ENCODE data around the gene FAM170B. TPM values are rescaled to one million over a fixed set of nuclear protein-coding genes. Genes with fewer than 3 reads are reported as not detected.

FAM170B gene
- total and polyA plus RNA-seq, 9 donors = 0.09 to 0.16 TPM; not detected in 7

- DNase-seq = no peak
- 65% methylated on average over 2 of the region's 7 CpGs for WGBS (ENCODE audit: insufficient coverage)
- H3K27me3 ChIP-seq (ENCODE audit: control insufficient read depth, insufficient read depth, low read length) = no peaks in the 10 kb centered on the region
- H3K4me1 ChIP-seq (ENCODE audit: control insufficient read depth, insufficient read depth, low read length) = peaks cover 16% of the 10 kb centered on the region
- H3K9me3 ChIP-seq (replicated peaks; ENCODE audit: control insufficient read depth, low read depth, low read length) = no peaks in the 10 kb centered on the region
- H3K27ac ChIP-seq (ENCODE audit: low read length) = no peak overlapping the region
- H3K36me3 ChIP-seq (ENCODE audit: control insufficient read depth, insufficient read depth, low read length) = no peaks in the 10 kb centered on the region
- no peak overlapping the region for H3K4me3 ChIP-seq (ENCODE audit: low read length)
These were observed 9.6 kb downstream of the FAM170B start for GRCh38 chr10:49123981-49124950.

GRCh38 chr10:49120911-49121310 lies 12.9 kb downstream of the FAM170B start:
- no peaks in the 10 kb centered on the region for H3K36me3 ChIP-seq (ENCODE audit: control insufficient read depth, insufficient read depth, low read length)
- WGBS (ENCODE audit: insufficient coverage) = 50% methylated on average over 1 of the region's 3 CpGs
- H3K9me3 ChIP-seq (replicated peaks; ENCODE audit: control insufficient read depth, low read depth, low read length) = no peaks in the 10 kb centered on the region
- DNase-seq = no peak
- peaks cover 3% of the 10 kb centered on the region for H3K27me3 ChIP-seq (ENCODE audit: control insufficient read depth, insufficient read depth, low read length)
- H3K27ac ChIP-seq (ENCODE audit: low read length) = no peak overlapping the region
- peaks cover 19% of the 10 kb centered on the region for H3K4me1 ChIP-seq (ENCODE audit: control insufficient read depth, insufficient read depth, low read length)
- no peak overlapping the region for H3K4me3 ChIP-seq (ENCODE audit: low read length)

- no peak overlapping the region for H3K4me3 ChIP-seq (ENCODE audit: low read length)
- WGBS (ENCODE audit: insufficient coverage) = 29% methylated on average over 1 of the region's 3 CpGs
- H3K27ac ChIP-seq (ENCODE audit: low read length) = no peak overlapping the region
- H3K27me3 ChIP-seq (ENCODE audit: control insufficient read depth, insufficient read depth, low read length) = peaks cover 3% of the 10 kb centered on the region
- H3K36me3 ChIP-seq (ENCODE audit: control insufficient read depth, insufficient read depth, low read length) = no peaks in the 10 kb centered on the region
- H3K4me1 ChIP-seq (ENCODE audit: control insufficient read depth, insufficient read depth, low read length) = peaks cover 23% of the 10 kb centered on the region
- DNase-seq = no peak
- no peaks in the 10 kb centered on the region for H3K9me3 ChIP-seq (replicated peaks; ENCODE audit: control insufficient read depth, low read depth, low read length)
These were observed 14.1 kb downstream of the FAM170B start for GRCh38 chr10:49119746-49120145.

GRCh38 chr10:49118430-49119074 lies 15.3 kb downstream of the FAM170B start:
- H3K4me1 ChIP-seq (ENCODE audit: control insufficient read depth, insufficient read depth, low read length) = peaks cover 32% of the 10 kb centered on the region
- peaks cover 3% of the 10 kb centered on the region for H3K27me3 ChIP-seq (ENCODE audit: control insufficient read depth, insufficient read depth, low read length)
- DNase-seq = peak; percentile 67
- H3K9me3 ChIP-seq (replicated peaks; ENCODE audit: control insufficient read depth, low read depth, low read length) = no peaks in the 10 kb centered on the region
- H3K27ac ChIP-seq (ENCODE audit: low read length) = no peak overlapping the region
- WGBS (ENCODE audit: insufficient coverage) = 45% methylated on average over 3 of the region's 6 CpGs
- peaks cover 2% of the 10 kb centered on the region for H3K36me3 ChIP-seq (ENCODE audit: control insufficient read depth, insufficient read depth, low read length)
- H3K4me3 ChIP-seq (ENCODE audit: low read length) = no peak overlapping the region

GRCh38 chr10:49117376-49118070 lies 16.3 kb downstream of the FAM170B start:
- H3K9me3 ChIP-seq (replicated peaks; ENCODE audit: control insufficient read depth, low read depth, low read length) = no peaks in the 10 kb centered on the region
- DNase-seq = no peak
- 78% methylated on average over 3 of the region's 4 CpGs for WGBS (ENCODE audit: insufficient coverage)
- no peak overlapping the region for H3K27ac ChIP-seq (ENCODE audit: low read length)
- peaks cover 3% of the 10 kb centered on the region for H3K27me3 ChIP-seq (ENCODE audit: control insufficient read depth, insufficient read depth, low read length)
- H3K4me3 ChIP-seq (ENCODE audit: low read length) = no peak overlapping the region
- H3K4me1 ChIP-seq (ENCODE audit: control insufficient read depth, insufficient read depth, low read length) = peaks cover 42% of the 10 kb centered on the region
- peaks cover 8% of the 10 kb centered on the region for H3K36me3 ChIP-seq (ENCODE audit: control insufficient read depth, insufficient read depth, low read length)

- H3K27ac ChIP-seq (ENCODE audit: low read length) = no peak overlapping the region
- peaks cover 49% of the 10 kb centered on the region for H3K4me1 ChIP-seq (ENCODE audit: control insufficient read depth, insufficient read depth, low read length)
- H3K9me3 ChIP-seq (replicated peaks; ENCODE audit: control insufficient read depth, low read depth, low read length) = no peaks in the 10 kb centered on the region
- WGBS (ENCODE audit: insufficient coverage) = 77% methylated on average over 5 of the region's 5 CpGs
- no peak for DNase-seq
- peaks cover 3% of the 10 kb centered on the region for H3K27me3 ChIP-seq (ENCODE audit: control insufficient read depth, insufficient read depth, low read length)
- peaks cover 13% of the 10 kb centered on the region for H3K36me3 ChIP-seq (ENCODE audit: control insufficient read depth, insufficient read depth, low read length)
- H3K4me3 ChIP-seq (ENCODE audit: low read length) = no peak overlapping the region
These were observed 17.1 kb downstream of the FAM170B start for GRCh38 chr10:49116509-49117375.

- no peak for DNase-seq
- peaks cover 57% of the 10 kb centered on the region for H3K4me1 ChIP-seq (ENCODE audit: control insufficient read depth, insufficient read depth, low read length)
- H3K27ac ChIP-seq (ENCODE audit: low read length) = peak overlapping the region; percentile 33
- H3K4me3 ChIP-seq (ENCODE audit: low read length) = peak overlapping the region; percentile 37
- H3K9me3 ChIP-seq (replicated peaks; ENCODE audit: control insufficient read depth, low read depth, low read length) = no peaks in the 10 kb centered on the region
- WGBS (ENCODE audit: insufficient coverage) = 66% methylated on average over 13 of the region's 14 CpGs
- peaks cover 3% of the 10 kb centered on the region for H3K27me3 ChIP-seq (ENCODE audit: control insufficient read depth, insufficient read depth, low read length)
- peaks cover 16% of the 10 kb centered on the region for H3K36me3 ChIP-seq (ENCODE audit: control insufficient read depth, insufficient read depth, low read length)
These were observed 17.9 kb downstream of the FAM170B start for GRCh38 chr10:49115796-49116508.

- H3K4me3 ChIP-seq (ENCODE audit: low read length) = peak within 1 kb of the TSS; percentile 75
- H3K9me3 ChIP-seq (replicated peaks; ENCODE audit: control insufficient read depth, low read depth, low read length) = no peaks in the 10 kb centered on the region
- H3K36me3 ChIP-seq (ENCODE audit: control insufficient read depth, insufficient read depth, low read length) = peaks cover 16% of the 10 kb centered on the region
- H3K27me3 ChIP-seq (ENCODE audit: control insufficient read depth, insufficient read depth, low read length) = peaks cover 3% of the 10 kb centered on the region
- under 1% methylated on average over 90 of the region's 95 CpGs for WGBS (ENCODE audit: insufficient coverage)
- H3K4me1 ChIP-seq (ENCODE audit: control insufficient read depth, insufficient read depth, low read length) = peaks cover 63% of the 10 kb centered on the region
- DNase-seq = peak; percentile 85
- peak within 1 kb of the TSS; percentile 88 for H3K27ac ChIP-seq (ENCODE audit: low read length)
These were observed 18.6 kb downstream of the FAM170B start, which contains the start of gene VSTM4 for GRCh38 chr10:49115015-49115795. VSTM4 (minus strand) TSS chr10:49115522; CDS start chr10:49115485, 37 bp downstream.

Data from muscle of leg (tissue), 11 donors.